Upper lobe of right lung (tissue), 1 donor: Measurements from ENCODE around the gene DCAF12L2. TPM values are rescaled to one million over a fixed set of nuclear protein-coding genes. Genes with fewer than 3 reads are reported as not detected.

Source experiments
- ATAC-seq: fragments of 200-7000 bp; cut with Tn5 transposase; one replicate; pipeline ENCODE4 v1.9.1; 2020; ENCODE audit warnings: mild to moderate bottlenecking, moderate library complexity
- DNase-seq: peaks from one replicate; pipeline ENCODE4 v3.0.0-alpha.2; 2020
- H3K27ac ChIP-seq: fragments of 200-600 bp; one replicate; pipeline ENCODE4 v1.8.0; 2022
- H3K27me3 ChIP-seq: fragments of 200-600 bp; one replicate; pipeline ENCODE4 v1.8.0; 2022; ENCODE audit warnings: mild to moderate bottlenecking
- H3K36me3 ChIP-seq: fragments of 200-600 bp; one replicate; pipeline ENCODE4 v1.8.0; 2022
- H3K4me1 ChIP-seq: fragments of 200-600 bp; one replicate; pipeline ENCODE4 v1.8.0; 2022
- H3K4me3 ChIP-seq: fragments of 200-600 bp; one replicate; pipeline ENCODE4 v1.8.0; 2022; ENCODE audit warnings: mild to moderate bottlenecking
- H3K9me3 ChIP-seq: fragments of 200-600 bp; one replicate; pipeline ENCODE4 v1.8.0; 2022
- intact Hi-C: fragments of 100-400 bp; cut with DNase I; formaldehyde crosslinking; loops from one replicate; pipeline ENCODE4 v1.11.0; 2022
- total RNA-seq: library from RNA; stranded (reverse); fragmentation: NEBNext Ultra II Directional; extraction: Animal tissue kit (Norgen Biotek cat#: 25700); gene quantifications from one replicate; pipeline ENCODE4 v1.2.1, GENCODE V29; 2021
- TF ChIP-seq, protein P1 (sequence below): fragments of 200-600 bp; IDR thresholded peaks from one replicate; pipeline ENCODE4 v1.8.0; 2022; ENCODE audit warnings: antibody characterized with exemption
- donor health status: DM: no; HTN: yes; CAD: no; lungs with severe emphysema.

The DCAF12L2 gene
- total RNA-seq, 1 donor from 2014 or later = not detected

DNA sequence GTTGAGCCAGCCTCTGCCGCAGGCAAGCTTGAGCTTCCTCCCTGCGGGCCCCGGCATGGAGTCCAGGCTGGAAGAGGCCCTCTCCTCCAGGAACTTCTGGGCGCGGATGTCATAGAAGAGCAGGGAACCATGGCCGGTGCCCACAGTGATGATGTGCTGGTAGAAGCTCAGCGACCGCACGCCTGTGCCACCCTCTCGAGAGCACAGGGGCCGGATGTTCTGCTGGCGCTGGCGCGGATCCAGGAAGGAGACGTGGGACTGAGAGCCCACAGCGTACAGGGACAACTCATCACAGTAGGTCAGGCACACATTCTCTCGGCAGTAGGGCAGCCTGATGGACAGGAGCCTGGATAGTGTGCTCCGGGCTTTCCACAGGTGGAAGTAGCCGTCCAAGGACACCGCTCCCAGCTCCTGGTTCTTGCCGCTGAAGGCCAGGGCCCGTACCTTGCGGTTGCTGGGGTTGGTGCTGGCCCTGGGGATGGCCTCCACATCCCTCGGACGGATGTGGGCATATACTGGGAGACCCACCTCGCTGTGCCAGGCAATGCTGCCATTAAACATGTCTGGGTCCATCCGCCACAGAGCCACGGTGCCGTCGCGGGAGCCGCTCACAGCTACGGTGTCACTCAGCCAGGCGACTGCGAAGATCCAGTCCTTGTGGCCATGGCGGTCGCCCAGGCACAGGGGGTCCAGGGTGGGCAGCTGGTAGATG is 1.2 kb downstream of the DCAF12L2 start:
- no peaks in the 10 kb centered on the region for H3K27me3 ChIP-seq
- intact Hi-C loops = no loop called here
- no peak overlapping the region for H3K27ac ChIP-seq
- H3K36me3 ChIP-seq = no peaks in the 10 kb centered on the region
- ATAC-seq (no peak), DNase-seq (no peak)
- TF ChIP-seq, protein P1, sequence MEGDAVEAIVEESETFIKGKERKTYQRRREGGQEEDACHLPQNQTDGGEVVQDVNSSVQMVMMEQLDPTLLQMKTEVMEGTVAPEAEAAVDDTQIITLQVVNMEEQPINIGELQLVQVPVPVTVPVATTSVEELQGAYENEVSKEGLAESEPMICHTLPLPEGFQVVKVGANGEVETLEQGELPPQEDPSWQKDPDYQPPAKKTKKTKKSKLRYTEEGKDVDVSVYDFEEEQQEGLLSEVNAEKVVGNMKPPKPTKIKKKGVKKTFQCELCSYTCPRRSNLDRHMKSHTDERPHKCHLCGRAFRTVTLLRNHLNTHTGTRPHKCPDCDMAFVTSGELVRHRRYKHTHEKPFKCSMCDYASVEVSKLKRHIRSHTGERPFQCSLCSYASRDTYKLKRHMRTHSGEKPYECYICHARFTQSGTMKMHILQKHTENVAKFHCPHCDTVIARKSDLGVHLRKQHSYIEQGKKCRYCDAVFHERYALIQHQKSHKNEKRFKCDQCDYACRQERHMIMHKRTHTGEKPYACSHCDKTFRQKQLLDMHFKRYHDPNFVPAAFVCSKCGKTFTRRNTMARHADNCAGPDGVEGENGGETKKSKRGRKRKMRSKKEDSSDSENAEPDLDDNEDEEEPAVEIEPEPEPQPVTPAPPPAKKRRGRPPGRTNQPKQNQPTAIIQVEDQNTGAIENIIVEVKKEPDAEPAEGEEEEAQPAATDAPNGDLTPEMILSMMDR = no peak
- no peaks in the 10 kb centered on the region for H3K4me1 ChIP-seq
- H3K9me3 ChIP-seq = no peaks in the 10 kb centered on the region
- H3K4me3 ChIP-seq = no peak overlapping the region

DNA sequence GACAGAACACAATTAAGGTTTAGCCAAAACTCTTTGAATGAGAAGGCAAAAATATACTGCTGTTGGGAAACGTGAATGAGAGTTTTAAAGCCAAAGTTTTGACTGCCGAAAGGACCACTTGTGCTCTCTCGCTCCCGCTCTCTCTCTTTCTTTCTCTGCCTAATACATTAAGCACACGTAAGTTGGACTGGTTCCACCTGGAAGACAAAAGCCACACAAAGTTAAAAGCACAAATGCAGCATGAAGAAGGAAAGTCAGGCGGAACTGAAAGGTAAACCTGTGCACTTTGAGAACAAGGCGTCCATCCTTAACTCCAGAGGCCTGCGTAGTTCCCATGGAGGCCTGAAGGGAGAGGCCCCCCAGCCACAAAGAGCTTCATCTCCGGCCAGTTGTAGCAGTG is 1.9 kb downstream of the DCAF12L2 start:
- DNase-seq (no peak), ATAC-seq (no peak)
- TF ChIP-seq, protein P1 = no peak
- Histone ChIP-seq H3K9me3 (no peaks in the 10 kb centered on the region), H3K4me3 (no peak overlapping the region), H3K27me3 (no peaks in the 10 kb centered on the region), H3K27ac (no peak overlapping the region), H3K4me1 (no peaks in the 10 kb centered on the region), H3K36me3 (no peaks in the 10 kb centered on the region)
- intact Hi-C loops = no loop called here

DNA sequence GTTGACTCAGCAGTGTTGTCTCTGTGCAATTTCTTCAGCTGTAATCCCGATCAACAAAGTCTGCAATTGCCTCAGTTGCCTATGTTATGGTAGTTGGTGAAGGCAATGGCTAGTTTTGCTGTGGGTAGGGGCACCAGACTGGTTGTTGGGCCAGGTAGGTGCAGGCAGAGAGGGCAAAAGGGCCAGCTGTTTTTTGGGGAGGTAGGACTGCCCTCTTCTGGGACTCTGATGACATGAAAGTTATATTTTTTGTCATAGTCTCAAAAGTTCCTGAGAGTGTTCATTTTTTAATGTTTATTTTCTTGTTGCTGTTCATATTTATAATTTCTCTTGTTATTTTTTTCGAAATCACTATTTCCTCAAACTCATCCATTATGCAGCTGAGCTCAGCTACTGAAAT is 25.1 kb downstream of the DCAF12L2 start:
- Histone ChIP-seq H3K9me3 (no peaks in the 10 kb centered on the region), H3K4me3 (no peak overlapping the region), H3K4me1 (no peaks in the 10 kb centered on the region), H3K36me3 (no peaks in the 10 kb centered on the region), H3K27me3 (no peaks in the 10 kb centered on the region), H3K27ac (no peak overlapping the region)
- no peak for ATAC-seq
- no peak for DNase-seq
- TF ChIP-seq, protein P1 = no peak
- intact Hi-C loops = no loop called here

DNA sequence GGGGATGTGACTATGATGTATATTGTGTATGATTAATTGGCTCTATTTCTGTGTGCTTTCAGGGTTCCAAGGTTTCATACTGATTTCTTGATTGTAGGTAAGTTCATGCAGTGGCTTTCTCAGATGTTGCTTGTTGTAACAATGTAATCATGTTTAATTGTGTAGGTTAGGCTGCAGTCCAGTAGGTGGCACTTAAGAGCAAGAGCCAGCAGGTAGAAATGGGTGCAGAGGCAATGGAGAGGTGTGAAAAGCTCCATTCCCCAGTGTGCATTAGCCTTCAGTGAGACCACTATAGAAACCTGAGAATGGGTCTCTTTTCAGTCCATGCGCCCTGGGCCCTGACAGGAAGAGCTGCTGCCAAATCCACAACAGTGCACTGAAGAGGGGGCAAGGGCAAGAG is 28.2 kb downstream of the DCAF12L2 start:
- H3K4me1 ChIP-seq = no peaks in the 10 kb centered on the region
- DNase-seq = no peak
- no peaks in the 10 kb centered on the region for H3K27me3 ChIP-seq
- no peak for ATAC-seq
- intact Hi-C loops = no loop called here
- no peak overlapping the region for H3K27ac ChIP-seq
- H3K9me3 ChIP-seq = no peaks in the 10 kb centered on the region
- H3K4me3 ChIP-seq = no peak overlapping the region
- TF ChIP-seq, protein P1 = no peak
- H3K36me3 ChIP-seq = no peaks in the 10 kb centered on the region

DNA sequence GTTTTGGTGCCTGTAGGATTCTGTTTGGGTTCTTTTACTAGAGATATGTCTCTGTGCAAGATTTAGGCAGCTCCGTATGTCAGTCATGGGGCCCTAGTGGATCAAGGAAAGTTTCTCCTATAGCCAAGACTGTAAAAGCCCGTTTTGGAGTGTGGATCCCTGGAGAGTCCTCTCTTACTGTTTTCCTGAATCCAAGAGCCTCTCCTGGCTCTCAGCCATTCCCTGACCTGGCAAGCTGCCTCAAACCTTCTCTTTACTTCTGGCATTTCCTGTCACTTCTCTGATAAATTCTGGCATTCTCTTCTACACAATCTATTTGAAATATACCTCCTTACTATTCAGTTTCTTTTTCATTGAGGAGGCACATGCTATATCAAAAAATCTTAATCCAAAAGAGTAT is 41.4 kb downstream of the DCAF12L2 start:
- Histone ChIP-seq H3K36me3 (no peaks in the 10 kb centered on the region), H3K9me3 (no peaks in the 10 kb centered on the region), H3K27ac (no peak overlapping the region), H3K4me1 (no peaks in the 10 kb centered on the region), H3K4me3 (no peak overlapping the region), H3K27me3 (no peaks in the 10 kb centered on the region)
- intact Hi-C loops = no loop called here
- DNase-seq = no peak
- no peak for ATAC-seq
- TF ChIP-seq, protein P1 = no peak
